HEK293 (cell line): ENCODE data around the gene RHBDL2.

Experiments
- BCL11B ChIP-seq: fragments of 450-650 bp; formaldehyde crosslinking; IDR thresholded peaks from 2 replicates; pipeline ENCODE4 v1.5.1; 2016; ENCODE audit warnings: low read depth, missing biosample characterization, missing genetic modification characterization
- EGR2 ChIP-seq: fragments of 450-650 bp; formaldehyde crosslinking; IDR thresholded peaks from 2 replicates; pipeline ENCODE4 v1.5.1; 2016; ENCODE audit warnings: low read depth, missing biosample characterization, missing genetic modification characterization
- FEZF1 ChIP-seq: fragments of 450-650 bp; formaldehyde crosslinking; IDR thresholded peaks from 2 replicates; pipeline ENCODE4 v1.5.1; 2016; ENCODE audit warnings: missing biosample characterization, missing genetic modification characterization
- HOXD13 ChIP-seq: sonication (generic); formaldehyde crosslinking; IDR thresholded peaks from 2 replicates; pipeline ENCODE4 v1.8.0; 2022; ENCODE audit warnings: missing genetic modification reagents, borderline replicate concordance
- KLF16 ChIP-seq: fragments of 450-650 bp; formaldehyde crosslinking; IDR thresholded peaks from 2 replicates; pipeline ENCODE4 v1.5.1; 2017; ENCODE audit warnings: missing biosample characterization, missing genetic modification characterization
- KLF7 ChIP-seq: fragments of 450-650 bp; formaldehyde crosslinking; IDR thresholded peaks from 2 replicates; pipeline ENCODE4 v1.5.1; 2016; ENCODE audit warnings: missing biosample characterization, missing genetic modification characterization, borderline replicate concordance
- RBAK ChIP-seq: fragments of 450-650 bp; formaldehyde crosslinking; IDR thresholded peaks from 2 replicates; pipeline ENCODE4 v1.5.1; 2016; ENCODE audit warnings: missing biosample characterization, missing genetic modification characterization
- REPIN1 ChIP-seq: fragments of 450-650 bp; formaldehyde crosslinking; IDR thresholded peaks from 2 replicates; pipeline ENCODE4 v1.5.1; 2017; ENCODE audit warnings: missing biosample characterization, missing genetic modification characterization, low read depth
- ZBTB8A ChIP-seq: fragments of 450-650 bp; formaldehyde crosslinking; IDR thresholded peaks from 2 replicates; pipeline ENCODE4 v1.5.1; 2016; ENCODE audit warnings: missing biosample characterization, missing genetic modification characterization
- ZFP41 ChIP-seq: fragments of 450-650 bp; formaldehyde crosslinking; IDR thresholded peaks from 2 replicates; pipeline ENCODE4 v1.5.1; 2016; ENCODE audit warnings: missing biosample characterization, missing genetic modification characterization, borderline replicate concordance
- ZFP69B ChIP-seq: fragments of 450-650 bp; formaldehyde crosslinking; IDR thresholded peaks from 2 replicates; pipeline ENCODE4 v1.5.1; 2016; ENCODE audit warnings: missing biosample characterization, missing genetic modification characterization
- ZNF10 ChIP-seq: fragments of 450-650 bp; formaldehyde crosslinking; IDR thresholded peaks from 2 replicates; pipeline ENCODE4 v1.5.1; 2017; ENCODE audit warnings: missing biosample characterization, missing genetic modification characterization
- ZNF138 ChIP-seq: fragments of 450-650 bp; formaldehyde crosslinking; IDR thresholded peaks from 2 replicates; pipeline ENCODE4 v1.5.1; 2016; ENCODE audit warnings: missing biosample characterization, missing genetic modification characterization, borderline replicate concordance
- ZNF202 ChIP-seq: fragments of 450-650 bp; formaldehyde crosslinking; IDR thresholded peaks from 2 replicates; pipeline ENCODE4 v1.5.1; 2016; ENCODE audit warnings: missing biosample characterization, missing genetic modification characterization, borderline replicate concordance
- ZNF214 ChIP-seq: fragments of 450-650 bp; formaldehyde crosslinking; IDR thresholded peaks from 2 replicates; pipeline ENCODE4 v1.5.1; 2017; ENCODE audit warnings: missing biosample characterization, mild to moderate bottlenecking, missing genetic modification characterization, borderline replicate concordance
- ZNF24 ChIP-seq: fragments of 450-650 bp; formaldehyde crosslinking; IDR thresholded peaks from 2 replicates; pipeline ENCODE4 v1.5.1; 2016; ENCODE audit warnings: missing biosample characterization, missing genetic modification characterization
- ZNF274 ChIP-seq, 2 experiments: fragments of 200-500 bp in 1 of 2; fragments of 450-650 bp in 1 of 2; sonication (Bioruptor generic) in 1 of 2; formaldehyde crosslinking in 1 of 2; IDR thresholded peaks; 2 replicates each; pipeline versions ENCODE4 v1.5.1 to v1.6.1; 2014 to 2016; ENCODE audit warnings: borderline replicate concordance in 1 of 2, inconsistent platforms in 1 of 2, low read length in 1 of 2, missing biosample characterization in 1 of 2, missing genetic modification characterization in 1 of 2
- ZNF366 ChIP-seq: fragments of 450-650 bp; formaldehyde crosslinking; conservative IDR thresholded peaks from 2 replicates; pipeline ENCODE4 v1.5.1; 2016; ENCODE audit warnings: missing biosample characterization, missing genetic modification characterization
- ZNF391 ChIP-seq: fragments of 450-650 bp; formaldehyde crosslinking; IDR thresholded peaks from 2 replicates; pipeline ENCODE4 v1.5.1; 2016; ENCODE audit warnings: low read depth, missing biosample characterization, missing genetic modification characterization, borderline replicate concordance
- ZNF398 ChIP-seq: fragments of 450-650 bp; formaldehyde crosslinking; IDR thresholded peaks from 2 replicates; pipeline ENCODE4 v1.5.1; 2017; ENCODE audit warnings: missing biosample characterization, missing genetic modification characterization
- ZNF404 ChIP-seq: fragments of 450-650 bp; formaldehyde crosslinking; IDR thresholded peaks from 2 replicates; pipeline ENCODE4 v1.5.1; 2017; ENCODE audit warnings: missing biosample characterization, missing genetic modification characterization
- ZNF529 ChIP-seq: fragments of 450-650 bp; formaldehyde crosslinking; IDR thresholded peaks from 2 replicates; pipeline ENCODE4 v1.5.1; 2017; ENCODE audit warnings: missing genetic modification characterization, missing biosample characterization; ENCODE audit not compliant: insufficient replicate concordance
- ZNF555 ChIP-seq: fragments of 450-650 bp; formaldehyde crosslinking; conservative IDR thresholded peaks from 2 replicates; pipeline ENCODE4 v1.5.1; 2017; ENCODE audit warnings: missing biosample characterization, mild to moderate bottlenecking, missing genetic modification characterization, inconsistent platforms
- ZNF571 ChIP-seq: fragments of 450-650 bp; formaldehyde crosslinking; IDR thresholded peaks from 2 replicates; pipeline ENCODE4 v1.5.0; 2017; ENCODE audit warnings: missing biosample characterization, missing genetic modification characterization
- ZNF707 ChIP-seq: fragments of 450-650 bp; formaldehyde crosslinking; IDR thresholded peaks from 2 replicates; pipeline ENCODE4 v1.5.1; 2016; ENCODE audit warnings: missing biosample characterization, missing genetic modification characterization
- ZNF747 ChIP-seq: fragments of 450-650 bp; formaldehyde crosslinking; IDR thresholded peaks from 2 replicates; pipeline ENCODE4 v1.5.1; 2016; ENCODE audit warnings: missing biosample characterization, missing genetic modification characterization
- ZNF776 ChIP-seq: fragments of 450-650 bp; formaldehyde crosslinking; IDR thresholded peaks from 2 replicates; pipeline ENCODE4 v1.5.0; 2017; ENCODE audit warnings: missing biosample characterization, missing genetic modification characterization, borderline replicate concordance
- ZNF837 ChIP-seq: fragments of 450-650 bp; formaldehyde crosslinking; IDR thresholded peaks from 2 replicates; pipeline ENCODE4 v1.5.1; 2016; ENCODE audit warnings: missing biosample characterization, missing genetic modification characterization
- ZSCAN18 ChIP-seq: fragments of 450-650 bp; formaldehyde crosslinking; IDR thresholded peaks from 2 replicates; pipeline ENCODE4 v1.5.1; 2016; ENCODE audit warnings: missing biosample characterization, missing genetic modification characterization
- TF ChIP-seq, protein P1 (sequence below): fragments of 450-650 bp; formaldehyde crosslinking; IDR thresholded peaks from 2 replicates; pipeline ENCODE4 v1.5.1; 2016; ENCODE audit warnings: missing biosample characterization, missing genetic modification characterization
- TF ChIP-seq, protein P2 (sequence below): fragments of 450-650 bp; formaldehyde crosslinking; IDR thresholded peaks from 2 replicates; pipeline ENCODE4 v1.5.1; 2016; ENCODE audit warnings: missing biosample characterization, missing genetic modification characterization, low read depth
- TF ChIP-seq, protein P3 (sequence below): fragments of 450-650 bp; formaldehyde crosslinking; IDR thresholded peaks from 2 replicates; pipeline ENCODE4 v1.5.1; 2017; ENCODE audit warnings: missing biosample characterization, mild to moderate bottlenecking, missing genetic modification characterization, moderate library complexity

Gene RHBDL2

GRCh38 chr1:38858833-38859560 lies 82.6 kb downstream of the RHBDL2 start (continued):
- TF ChIP-seq ZNF398 (tag by site-specific recombination) (no peak; the same call in 1 of the 2 replicates), ZNF214 (tag by site-specific recombination) (no peak), KLF16 (tag by site-specific recombination) (peak; percentile 46; the same call in 1 of the 2 replicates), ZNF274 (IDR thresholded peaks at IDR 0.05; ENCODE audit: low read length) (no peak), ZNF274 (tag by site-specific recombination; IDR thresholded peaks at IDR 0.05; ENCODE audit: borderline replicate concordance) (no peak), ZNF776 (tag by site-specific recombination) (no peak), ZNF138 (tag by site-specific recombination) (no peak), BCL11B (tag by site-specific recombination) (no peak), EGR2 (tag by site-specific recombination) (no peak), ZNF747 (no peak), HOXD13 (CRISPR knock-in tag) (no peak), ZNF529 (tag by site-specific recombination) (no peak), RBAK (no peak), ZFP69B (tag by site-specific recombination) (no peak), REPIN1 (tag by site-specific recombination) (no peak), ZNF24 (tag by site-specific recombination) (no peak), ZNF707 (tag by site-specific recombination) (no peak), FEZF1 (tag by site-specific recombination) (no peak), ZFP41 (no peak), ZNF837 (tag by site-specific recombination) (no peak), ZBTB8A (peak; percentile 81), ZNF391 (tag by site-specific recombination) (no peak), ZNF404 (tag by site-specific recombination) (no peak), ZNF366 (tag by site-specific recombination) (no peak), ZSCAN18 (no peak), ZNF10 (tag by site-specific recombination) (no peak), KLF7 (tag by site-specific recombination) (no peak; the same call in 1 of the 2 replicates), ZNF202 (tag by site-specific recombination) (no peak), ZNF571 (tag by site-specific recombination) (no peak), ZNF555 (tag by site-specific recombination) (no peak)
- TF ChIP-seq, protein P1, sequence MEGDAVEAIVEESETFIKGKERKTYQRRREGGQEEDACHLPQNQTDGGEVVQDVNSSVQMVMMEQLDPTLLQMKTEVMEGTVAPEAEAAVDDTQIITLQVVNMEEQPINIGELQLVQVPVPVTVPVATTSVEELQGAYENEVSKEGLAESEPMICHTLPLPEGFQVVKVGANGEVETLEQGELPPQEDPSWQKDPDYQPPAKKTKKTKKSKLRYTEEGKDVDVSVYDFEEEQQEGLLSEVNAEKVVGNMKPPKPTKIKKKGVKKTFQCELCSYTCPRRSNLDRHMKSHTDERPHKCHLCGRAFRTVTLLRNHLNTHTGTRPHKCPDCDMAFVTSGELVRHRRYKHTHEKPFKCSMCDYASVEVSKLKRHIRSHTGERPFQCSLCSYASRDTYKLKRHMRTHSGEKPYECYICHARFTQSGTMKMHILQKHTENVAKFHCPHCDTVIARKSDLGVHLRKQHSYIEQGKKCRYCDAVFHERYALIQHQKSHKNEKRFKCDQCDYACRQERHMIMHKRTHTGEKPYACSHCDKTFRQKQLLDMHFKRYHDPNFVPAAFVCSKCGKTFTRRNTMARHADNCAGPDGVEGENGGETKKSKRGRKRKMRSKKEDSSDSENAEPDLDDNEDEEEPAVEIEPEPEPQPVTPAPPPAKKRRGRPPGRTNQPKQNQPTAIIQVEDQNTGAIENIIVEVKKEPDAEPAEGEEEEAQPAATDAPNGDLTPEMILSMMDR (tag by site-specific recombination): no peak
- TF ChIP-seq, protein P2, sequence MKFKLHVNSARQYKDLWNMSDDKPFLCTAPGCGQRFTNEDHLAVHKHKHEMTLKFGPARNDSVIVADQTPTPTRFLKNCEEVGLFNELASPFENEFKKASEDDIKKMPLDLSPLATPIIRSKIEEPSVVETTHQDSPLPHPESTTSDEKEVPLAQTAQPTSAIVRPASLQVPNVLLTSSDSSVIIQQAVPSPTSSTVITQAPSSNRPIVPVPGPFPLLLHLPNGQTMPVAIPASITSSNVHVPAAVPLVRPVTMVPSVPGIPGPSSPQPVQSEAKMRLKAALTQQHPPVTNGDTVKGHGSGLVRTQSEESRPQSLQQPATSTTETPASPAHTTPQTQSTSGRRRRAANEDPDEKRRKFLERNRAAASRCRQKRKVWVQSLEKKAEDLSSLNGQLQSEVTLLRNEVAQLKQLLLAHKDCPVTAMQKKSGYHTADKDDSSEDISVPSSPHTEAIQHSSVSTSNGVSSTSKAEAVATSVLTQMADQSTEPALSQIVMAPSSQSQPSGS (tag by site-specific recombination): no peak
- TF ChIP-seq, protein P3, sequence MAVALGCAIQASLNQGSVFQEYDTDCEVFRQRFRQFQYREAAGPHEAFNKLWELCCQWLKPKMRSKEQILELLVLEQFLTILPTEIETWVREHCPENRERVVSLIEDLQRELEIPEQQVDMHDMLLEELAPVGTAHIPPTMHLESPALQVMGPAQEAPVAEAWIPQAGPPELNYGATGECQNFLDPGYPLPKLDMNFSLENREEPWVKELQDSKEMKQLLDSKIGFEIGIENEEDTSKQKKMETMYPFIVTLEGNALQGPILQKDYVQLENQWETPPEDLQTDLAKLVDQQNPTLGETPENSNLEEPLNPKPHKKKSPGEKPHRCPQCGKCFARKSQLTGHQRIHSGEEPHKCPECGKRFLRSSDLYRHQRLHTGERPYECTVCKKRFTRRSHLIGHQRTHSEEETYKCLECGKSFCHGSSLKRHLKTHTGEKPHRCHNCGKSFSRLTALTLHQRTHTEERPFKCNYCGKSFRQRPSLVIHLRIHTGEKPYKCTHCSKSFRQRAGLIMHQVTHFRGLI (tag by site-specific recombination): no peak
